Measurements from ENCODE around the gene MACROD1.

- TF ChIP-seq GATA2 (IDR thresholded peaks at IDR 0.05; ENCODE audit: low read depth, low read length) (no peak), GATA3 (IDR thresholded peaks at IDR 0.05; ENCODE audit: low read depth, low read length) (no peak)
These were observed 14.6 kb downstream of the MACROD1 start for GRCh38 chr11:64151337-64151736.
